ENCODE measurements around the gene PAX7.

PAX7 gene

DNA sequence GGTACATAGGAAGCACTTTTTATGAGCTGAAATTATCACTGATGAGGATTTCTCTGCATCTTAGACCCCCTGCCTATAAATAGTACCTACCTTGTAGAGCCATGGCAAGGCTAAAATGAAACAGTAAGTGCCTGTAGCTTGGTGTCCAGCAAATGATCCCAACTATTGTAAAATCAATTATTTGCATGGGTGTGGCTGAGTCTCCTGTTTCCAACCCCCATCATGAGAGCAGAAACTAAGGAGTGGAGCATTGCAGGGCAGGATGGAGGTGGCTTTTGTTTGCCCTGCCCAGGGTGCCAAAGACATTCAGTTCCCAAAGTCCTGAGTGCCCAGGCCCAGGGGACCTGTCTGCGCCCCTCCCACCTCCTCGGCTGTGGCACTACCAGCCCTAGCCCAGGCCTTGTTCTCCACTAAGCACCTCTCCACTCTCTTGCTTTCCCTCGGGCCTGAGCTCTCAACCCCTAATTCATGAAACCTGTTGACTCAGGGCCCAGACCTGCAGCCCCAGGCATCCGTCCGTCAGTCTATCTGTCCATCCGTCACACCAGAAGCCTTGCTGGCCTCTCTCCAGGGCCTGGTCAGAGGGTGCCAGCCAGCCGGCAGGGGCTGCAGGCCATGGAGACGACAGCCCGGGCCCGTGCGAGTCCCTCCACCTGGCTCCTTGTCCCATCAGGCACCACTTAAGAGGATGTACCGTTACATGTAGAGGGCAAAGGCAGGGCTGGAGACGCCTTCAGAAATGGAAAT is 39.6 kb downstream of the PAX7 start:
- no peak for ATAC-seq
- no peak for TF ChIP-seq ZNF70 (CRISPR knock-in tag; IDR thresholded peaks at IDR 0.05)

DNA sequence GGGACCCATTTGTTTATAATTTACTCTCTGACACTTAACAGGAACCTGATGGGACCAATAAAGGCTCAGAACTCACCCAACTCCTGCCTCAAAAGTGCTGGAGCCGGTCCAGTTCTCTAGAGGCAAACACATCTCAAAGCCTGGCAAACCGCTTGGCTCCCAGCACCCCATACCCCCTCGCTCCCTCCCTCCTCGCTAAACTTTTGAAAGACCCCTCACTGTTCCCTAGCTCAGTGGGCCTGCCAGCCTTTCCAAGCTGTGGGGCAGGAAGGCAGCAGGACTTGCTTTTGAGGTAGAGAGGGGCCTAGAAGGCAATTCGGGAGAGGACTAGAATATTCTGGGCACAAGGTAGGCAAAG is 40.2 kb downstream of the PAX7 start:
- ATAC-seq: no peak
- TF ChIP-seq TOX (CRISPR knock-in tag; IDR thresholded peaks at IDR 0.05; ENCODE audit: borderline replicate concordance) (no peak), ZFP3 (CRISPR knock-in tag; IDR thresholded peaks at IDR 0.05) (no peak), TSHZ2 (CRISPR knock-in tag; IDR thresholded peaks at IDR 0.05) (no peak)

DNA sequence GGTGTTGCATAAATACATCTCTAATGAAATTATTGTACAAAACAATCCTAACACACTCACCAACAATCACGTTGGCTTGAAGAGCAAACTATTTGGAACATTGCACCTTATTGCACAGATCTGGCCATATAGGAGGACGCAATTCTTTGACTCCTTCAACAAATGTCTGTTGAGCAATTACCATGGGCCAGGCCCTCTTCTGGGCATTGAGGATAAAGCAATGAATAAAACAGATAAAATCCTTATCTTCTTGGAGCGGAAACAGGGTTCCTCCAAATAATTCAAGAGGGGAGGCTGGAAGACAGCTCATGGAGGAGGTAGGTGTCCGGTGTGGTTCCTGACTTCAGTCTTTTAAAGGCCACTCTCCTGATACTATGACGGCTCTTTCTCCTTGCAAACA is 43.3 kb downstream of the PAX7 start:
- ATAC-seq: no peak
- TF ChIP-seq ZNF70 (CRISPR knock-in tag; IDR thresholded peaks at IDR 0.05): no peak
- no peak for TF ChIP-seq ESRRG (CRISPR knock-in tag; IDR thresholded peaks at IDR 0.05)
- TF ChIP-seq OSR1 (CRISPR knock-in tag; IDR thresholded peaks at IDR 0.05): no peak

DNA sequence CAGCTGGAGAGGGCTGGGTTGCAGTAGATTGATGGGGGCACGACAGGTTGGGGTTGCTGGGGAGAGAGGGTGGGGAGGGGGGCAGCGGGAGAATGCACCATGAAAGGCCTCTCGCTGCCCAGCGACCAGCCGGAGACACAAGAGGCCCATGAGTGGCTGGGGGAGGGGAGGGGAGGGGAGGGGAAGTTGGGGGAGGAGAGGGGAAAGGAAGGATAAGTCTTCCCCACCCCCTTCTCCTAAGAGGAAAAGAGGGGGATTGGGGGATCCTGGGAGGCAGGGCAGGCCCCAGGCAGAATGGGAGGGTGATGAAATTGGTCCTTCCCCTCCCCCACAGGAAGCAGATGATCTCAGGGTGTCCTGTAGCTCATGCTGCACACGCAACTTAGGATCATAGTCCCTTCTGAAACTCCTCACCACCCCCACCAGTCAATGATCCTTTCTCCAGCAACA is 45.7 kb downstream of the PAX7 start:
- no peak for TF ChIP-seq TOX (CRISPR knock-in tag; IDR thresholded peaks at IDR 0.05; ENCODE audit: borderline replicate concordance)
- no peak for TF ChIP-seq SNAI2 (CRISPR knock-in tag; IDR thresholded peaks at IDR 0.05)
- no peak for TF ChIP-seq GLIS3 (CRISPR knock-in tag; IDR thresholded peaks at IDR 0.05)
- TF ChIP-seq ZFP30 (CRISPR knock-in tag; IDR thresholded peaks at IDR 0.05): no peak
- TF ChIP-seq ARNTL (CRISPR knock-in tag; IDR thresholded peaks at IDR 0.05; ENCODE audit: borderline replicate concordance, low read depth): no peak
- no peak for TF ChIP-seq OSR1 (CRISPR knock-in tag; IDR thresholded peaks at IDR 0.05)
- TF ChIP-seq ZFP3 (CRISPR knock-in tag; IDR thresholded peaks at IDR 0.05): no peak
- TF ChIP-seq CSDC2 (CRISPR knock-in tag; IDR thresholded peaks at IDR 0.05): no peak
- no peak for TF ChIP-seq PATZ1 (CRISPR knock-in tag; IDR thresholded peaks at IDR 0.05; ENCODE audit: borderline replicate concordance)
- TF ChIP-seq ZNF70 (CRISPR knock-in tag; IDR thresholded peaks at IDR 0.05): no peak
- TF ChIP-seq, protein P1, sequence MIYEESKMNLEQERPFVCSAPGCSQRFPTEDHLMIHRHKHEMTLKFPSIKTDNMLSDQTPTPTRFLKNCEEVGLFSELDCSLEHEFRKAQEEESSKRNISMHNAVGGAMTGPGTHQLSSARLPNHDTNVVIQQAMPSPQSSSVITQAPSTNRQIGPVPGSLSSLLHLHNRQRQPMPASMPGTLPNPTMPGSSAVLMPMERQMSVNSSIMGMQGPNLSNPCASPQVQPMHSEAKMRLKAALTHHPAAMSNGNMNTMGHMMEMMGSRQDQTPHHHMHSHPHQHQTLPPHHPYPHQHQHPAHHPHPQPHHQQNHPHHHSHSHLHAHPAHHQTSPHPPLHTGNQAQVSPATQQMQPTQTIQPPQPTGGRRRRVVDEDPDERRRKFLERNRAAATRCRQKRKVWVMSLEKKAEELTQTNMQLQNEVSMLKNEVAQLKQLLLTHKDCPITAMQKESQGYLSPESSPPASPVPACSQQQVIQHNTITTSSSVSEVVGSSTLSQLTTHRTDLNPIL (CRISPR knock-in tag; IDR thresholded peaks at IDR 0.05; ENCODE audit: low read depth): no peak
- no peak for TF ChIP-seq ZNF8 (CRISPR knock-in tag; IDR thresholded peaks at IDR 0.05)
- TF ChIP-seq ESRRG (CRISPR knock-in tag; IDR thresholded peaks at IDR 0.05): no peak
- no peak for TF ChIP-seq ZNF565 (CRISPR knock-in tag; conservative IDR thresholded peaks at IDR 0.05; ENCODE audit: low read depth)
- no peak for TF ChIP-seq ISL1 (CRISPR knock-in tag; IDR thresholded peaks at IDR 0.05)
- no peak for TF ChIP-seq ZC3H10 (CRISPR knock-in tag; IDR thresholded peaks at IDR 0.05)
- TF ChIP-seq TCF4 (CRISPR knock-in tag; IDR thresholded peaks at IDR 0.05; ENCODE audit: borderline replicate concordance): no peak
- no peak for TF ChIP-seq CSRNP3 (CRISPR knock-in tag; IDR thresholded peaks at IDR 0.05)
- no peak for ATAC-seq

GRCh38 chr1:18681423-18681835 is 50.8 kb downstream of the PAX7 start:
- ATAC-seq: peak; percentile 76
- TF ChIP-seq ISL1 (CRISPR knock-in tag; IDR thresholded peaks at IDR 0.05): no peak
- no peak for TF ChIP-seq RARB (CRISPR knock-in tag; IDR thresholded peaks at IDR 0.05)
- no peak for TF ChIP-seq BACH2 (CRISPR knock-in tag; IDR thresholded peaks at IDR 0.05; ENCODE audit: borderline replicate concordance)
- TF ChIP-seq TSHZ2 (CRISPR knock-in tag; IDR thresholded peaks at IDR 0.05): 0 out of 2 replicates have a peak, but pooled peaks have one; percentile 35
